ENCODE measurements around the gene TFPI2.
"Not testable (repeated sequence)": the region's sequence is repeated elsewhere in the genome, so short reads cannot be mapped to it uniquely, and the experiment has no call there.

The TFPI2 gene, protein sequence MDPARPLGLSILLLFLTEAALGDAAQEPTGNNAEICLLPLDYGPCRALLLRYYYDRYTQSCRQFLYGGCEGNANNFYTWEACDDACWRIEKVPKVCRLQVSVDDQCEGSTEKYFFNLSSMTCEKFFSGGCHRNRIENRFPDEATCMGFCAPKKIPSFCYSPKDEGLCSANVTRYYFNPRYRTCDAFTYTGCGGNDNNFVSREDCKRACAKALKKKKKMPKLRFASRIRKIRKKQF

DNA sequence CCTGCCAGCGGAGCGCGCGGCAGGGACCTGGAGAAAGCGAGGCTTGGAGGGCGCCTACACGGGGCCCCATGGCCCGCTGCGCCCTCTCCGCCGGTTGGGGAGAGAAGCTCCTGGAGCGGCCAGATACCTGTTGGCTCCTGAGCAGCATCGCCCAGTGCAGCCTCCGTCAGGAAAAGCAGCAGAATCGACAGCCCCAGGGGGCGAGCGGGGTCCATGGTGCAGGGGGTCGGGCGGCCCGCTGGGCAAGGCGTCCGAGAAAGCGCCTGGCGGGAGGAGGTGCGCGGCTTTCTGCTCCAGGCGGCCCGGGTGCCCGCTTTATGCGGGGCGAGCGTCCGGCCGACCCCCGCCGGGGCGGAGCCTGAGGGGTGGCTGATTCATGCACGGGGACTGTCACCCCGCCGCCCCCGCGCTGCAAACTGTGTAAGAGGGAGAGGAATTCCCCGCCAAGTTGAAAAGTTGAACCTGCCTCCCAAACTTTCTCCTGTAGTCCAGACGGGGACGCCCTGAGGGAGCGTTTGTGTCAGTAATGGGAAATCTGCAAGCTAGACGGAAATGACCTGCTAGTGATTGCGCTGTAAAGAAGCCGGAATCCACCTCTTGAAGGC lies at the start of gene TFPI2:
Gene TFPI2, minus strand, starts transcription at position 290 of the 605 bp plus-strand sequence. Its CDS starts 75 bp downstream, at position 215.
- in situ Hi-C loops (cut with MboI; ENCODE audit: low pct_unique_long_range_greater_than_20kb, low sequenced_read_pairs): no loop called here
- DNase-seq: no peak

DNA sequence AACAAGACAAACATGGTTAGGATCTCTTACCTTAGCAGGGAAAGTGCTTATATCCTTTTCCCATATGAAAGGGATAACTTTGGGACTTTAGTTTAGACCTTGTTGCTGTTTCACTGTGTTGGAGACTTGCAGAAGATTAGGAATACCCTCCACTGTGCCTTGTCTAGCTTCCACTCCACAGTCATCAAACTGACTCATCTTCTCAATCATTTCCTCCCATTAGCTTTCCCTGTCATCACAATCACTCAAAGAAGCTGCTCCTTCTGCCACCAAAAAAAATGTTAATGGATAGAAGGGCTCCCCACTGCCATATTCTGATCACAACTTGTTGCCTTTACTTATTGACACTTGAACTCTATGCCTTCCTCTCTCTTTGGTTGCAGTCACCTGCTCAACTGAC lies 47.7 kb upstream of the TFPI2 start:
- no peak for DNase-seq
- in situ Hi-C loops (cut with MboI; ENCODE audit: low pct_unique_long_range_greater_than_20kb, low sequenced_read_pairs): no loop called here

DNA sequence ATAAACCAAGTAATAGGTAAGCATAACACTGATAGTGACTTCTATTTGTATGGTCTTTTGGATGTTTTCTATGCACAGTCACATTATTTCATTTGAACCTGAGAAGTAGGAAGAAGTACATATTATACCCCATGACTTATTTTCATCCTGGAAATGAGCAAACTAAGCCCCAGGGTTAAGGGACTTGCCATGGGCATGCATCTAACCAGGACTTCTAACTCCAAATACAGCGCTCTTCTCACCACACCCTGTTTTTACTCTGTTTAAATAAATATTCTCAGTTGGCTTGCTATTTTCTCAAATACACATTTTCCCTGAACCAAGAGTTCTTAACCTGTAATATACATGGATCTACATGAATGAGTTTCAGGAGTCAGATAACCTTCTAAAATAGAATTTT lies 47.3 kb upstream of the TFPI2 start:
- in situ Hi-C loops (cut with MboI; ENCODE audit: low pct_unique_long_range_greater_than_20kb, low sequenced_read_pairs): no loop called here
- no peak for DNase-seq

DNA sequence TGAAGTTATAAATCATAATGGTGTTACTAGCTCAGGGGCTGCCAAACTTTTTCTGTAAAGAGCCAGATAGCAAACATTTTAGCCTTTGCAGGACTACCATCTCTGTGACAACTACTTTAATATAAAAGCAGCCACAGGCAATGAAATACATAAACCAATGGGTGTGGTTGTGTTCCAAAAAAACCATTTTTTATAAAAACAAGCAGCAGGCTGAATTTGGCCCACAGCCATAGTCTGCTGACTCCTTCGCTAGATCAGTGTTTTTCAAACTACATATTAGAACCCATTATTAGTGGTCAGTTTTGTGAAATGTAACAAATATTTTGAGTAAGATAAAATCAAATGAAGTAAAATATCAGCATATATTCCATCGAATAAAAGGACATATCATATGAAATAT lies 44.5 kb upstream of the TFPI2 start:
- no peak for DNase-seq
- in situ Hi-C loops (cut with MboI; ENCODE audit: low pct_unique_long_range_greater_than_20kb, low sequenced_read_pairs): no loop called here

DNA sequence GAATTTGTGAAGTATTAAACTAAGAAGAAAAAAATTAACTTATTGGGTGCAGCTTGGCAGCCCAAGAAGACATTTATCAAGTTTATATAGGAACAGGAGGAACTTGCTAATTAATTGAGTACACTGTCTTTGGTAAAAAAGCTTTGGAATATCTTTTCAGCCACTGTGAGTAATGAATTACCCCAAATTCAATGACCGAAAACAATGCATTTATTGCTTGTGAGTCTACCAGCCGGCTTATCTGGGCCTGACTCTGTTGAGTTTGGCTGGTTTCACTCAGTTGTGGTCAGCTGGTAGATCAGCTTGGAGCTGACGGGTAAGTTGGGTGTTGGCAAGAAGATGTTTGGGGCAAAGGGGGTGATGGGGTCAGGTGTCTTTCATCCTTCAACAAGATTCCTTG lies 42.6 kb upstream of the TFPI2 start:
- in situ Hi-C loops (cut with MboI; ENCODE audit: low pct_unique_long_range_greater_than_20kb, low sequenced_read_pairs): no loop called here

DNA sequence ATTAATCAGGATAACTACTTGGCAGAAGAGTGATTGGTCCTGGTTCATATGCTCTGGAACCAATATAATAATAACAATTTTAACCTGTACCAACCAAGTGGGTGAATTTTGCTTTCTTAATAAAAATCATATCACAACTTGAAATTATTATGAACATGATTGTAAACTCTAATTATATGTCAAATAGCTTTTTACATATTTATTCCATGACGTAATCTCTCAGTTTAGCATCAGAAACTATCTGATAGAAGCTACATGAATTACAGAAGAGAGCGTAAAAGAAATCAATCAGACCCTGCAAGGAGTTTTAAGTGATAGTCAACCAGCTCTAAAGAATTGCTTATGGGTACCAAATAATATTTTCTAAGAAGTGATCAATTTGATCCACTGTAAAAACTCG lies 41.1 kb upstream of the TFPI2 start:
- in situ Hi-C loops (cut with MboI; ENCODE audit: low pct_unique_long_range_greater_than_20kb, low sequenced_read_pairs): no loop called here
- no peak for DNase-seq

More for the DNA sequence above, 42.6 kb upstream of the TFPI2 start:
- DNase-seq: no peak

DNA sequence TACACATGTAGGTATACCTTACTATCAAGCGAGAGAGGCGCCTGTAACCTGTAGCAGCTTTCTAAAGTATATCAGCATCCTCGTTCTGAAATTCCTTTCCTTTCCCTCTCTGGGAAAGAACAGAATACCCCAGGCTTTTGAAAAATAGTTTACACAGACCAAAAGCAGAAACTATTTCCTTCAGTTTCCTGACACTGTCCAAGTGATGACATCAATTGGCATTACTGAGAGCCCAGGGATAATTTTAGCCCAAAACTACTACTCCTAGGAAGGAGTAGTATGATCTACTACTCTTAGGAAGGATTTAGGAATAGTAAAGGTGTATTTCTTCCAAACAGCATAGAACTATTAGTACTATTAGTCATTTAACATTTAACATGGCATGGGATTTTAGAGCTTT lies 37.0 kb upstream of the TFPI2 start:
- no peak for DNase-seq
- in situ Hi-C loops (cut with MboI; ENCODE audit: low pct_unique_long_range_greater_than_20kb, low sequenced_read_pairs): no loop called here

DNA sequence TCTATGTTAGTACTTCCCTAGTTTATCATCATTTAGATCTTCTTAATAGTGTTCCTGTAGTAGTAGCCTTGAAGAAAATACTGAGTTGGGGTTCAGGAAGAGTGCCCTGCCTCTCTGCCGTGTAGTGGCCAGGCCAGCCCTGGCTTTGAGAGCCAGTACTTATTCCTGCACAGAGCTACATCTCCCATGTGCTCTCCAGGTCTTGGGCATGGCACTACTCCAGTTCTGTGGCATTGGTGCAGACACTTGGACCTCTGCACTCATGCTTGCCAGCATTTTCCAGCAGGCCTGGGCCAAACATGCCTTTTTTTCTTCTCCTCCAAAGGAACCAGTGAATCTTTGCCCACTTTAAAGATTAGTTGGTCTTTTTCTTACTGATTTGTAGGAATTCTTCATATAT lies 36.2 kb upstream of the TFPI2 start:
- in situ Hi-C loops (cut with MboI; ENCODE audit: low pct_unique_long_range_greater_than_20kb, low sequenced_read_pairs): no loop called here
- no peak for DNase-seq

DNA sequence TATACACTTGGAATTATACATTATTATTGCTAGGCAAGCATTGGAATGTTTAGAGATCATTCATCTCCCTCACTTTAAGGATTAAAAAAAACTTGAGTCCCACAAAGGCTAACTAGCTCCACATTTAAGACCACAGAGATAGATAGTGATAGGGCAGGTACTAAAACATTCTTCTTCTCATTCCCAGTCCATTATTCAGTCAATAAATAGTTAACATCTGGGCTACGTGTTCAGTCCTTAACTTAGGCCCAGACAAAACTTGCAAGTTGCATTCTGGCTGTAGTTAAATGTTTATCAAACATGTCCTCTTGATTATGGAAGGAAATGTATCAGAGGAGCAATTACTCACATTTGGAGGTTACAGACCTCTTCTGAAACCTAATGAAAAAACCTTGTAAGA lies 33.4 kb upstream of the TFPI2 start:
- in situ Hi-C loops (cut with MboI; ENCODE audit: low pct_unique_long_range_greater_than_20kb, low sequenced_read_pairs): no loop called here
- no peak for DNase-seq

DNA sequence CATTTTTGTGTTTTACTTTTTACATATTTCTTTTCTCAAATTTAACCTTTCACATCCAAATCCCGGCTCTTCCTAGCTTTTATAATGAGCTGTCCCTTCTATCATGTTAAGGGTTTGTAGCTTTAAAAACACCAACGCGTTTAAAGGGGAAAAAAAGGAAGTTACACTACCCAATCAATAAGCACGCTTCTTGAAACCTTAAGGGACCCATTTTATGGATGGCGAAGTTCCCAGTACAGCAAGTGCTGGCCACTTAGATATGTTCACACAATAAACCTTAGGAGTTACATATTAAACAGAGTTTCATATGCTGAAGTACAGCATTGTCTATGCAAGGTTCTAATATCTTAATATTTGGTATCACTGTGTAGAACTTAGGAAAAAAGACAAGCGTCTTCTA lies 32.7 kb upstream of the TFPI2 start:
- no peak for DNase-seq
- in situ Hi-C loops (cut with MboI; ENCODE audit: low pct_unique_long_range_greater_than_20kb, low sequenced_read_pairs): no loop called here

DNA sequence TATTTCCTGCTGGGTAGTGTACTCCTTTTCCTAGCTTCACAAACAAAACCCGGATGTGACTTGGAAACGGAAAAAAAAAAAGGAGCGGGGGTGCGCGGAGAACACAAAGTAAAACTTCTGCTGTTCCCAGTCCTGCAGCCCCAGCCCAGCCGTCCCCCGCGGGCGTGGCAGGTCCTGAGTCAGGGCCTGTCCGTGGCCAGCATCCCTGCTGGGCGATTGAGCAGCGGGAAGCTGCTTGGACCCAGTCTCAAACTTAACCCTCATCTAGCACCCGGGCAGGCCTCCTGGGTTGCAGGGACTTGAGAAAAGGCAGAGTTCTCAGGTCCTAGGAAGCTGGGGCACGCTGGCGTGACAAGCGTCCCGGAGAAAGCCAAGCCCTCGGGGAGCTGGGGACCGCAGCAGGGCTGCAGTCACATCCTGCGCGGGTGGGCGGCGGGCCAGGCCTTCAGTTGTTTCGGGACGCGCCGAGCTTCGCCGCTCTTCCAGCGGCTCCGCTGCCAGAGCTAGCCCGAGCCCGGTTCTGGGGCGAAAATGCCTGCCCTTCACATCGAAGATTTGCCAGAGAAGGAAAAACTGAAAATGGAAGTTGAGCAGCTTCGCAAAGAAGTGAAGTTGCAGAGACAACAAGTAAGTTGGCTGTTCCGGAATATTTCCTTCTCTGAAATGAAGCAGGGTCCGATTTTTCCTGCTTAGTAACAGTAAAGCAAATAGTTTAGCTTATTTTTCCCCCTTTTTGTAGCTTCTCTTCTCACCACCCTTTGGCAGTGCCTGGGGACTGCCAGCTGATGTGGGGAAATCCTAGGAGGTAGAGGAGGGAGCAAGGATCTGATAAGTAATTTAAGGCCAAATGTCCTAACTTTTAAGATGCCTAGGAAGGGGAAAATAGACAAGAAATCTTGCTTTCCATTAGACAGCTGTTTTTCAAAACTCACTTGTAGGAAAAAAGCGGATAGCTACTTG lies 31.3 kb upstream of the TFPI2 start, which contains the start of gene GNG11:
Gene GNG11, plus strand, starts transcription at position 129 of the 960 bp plus-strand sequence. Its CDS starts 403 bp downstream, at position 532.
- DNase-seq: peak; percentile 68
- in situ Hi-C loops (cut with MboI; ENCODE audit: low pct_unique_long_range_greater_than_20kb, low sequenced_read_pairs): no loop called here

DNA sequence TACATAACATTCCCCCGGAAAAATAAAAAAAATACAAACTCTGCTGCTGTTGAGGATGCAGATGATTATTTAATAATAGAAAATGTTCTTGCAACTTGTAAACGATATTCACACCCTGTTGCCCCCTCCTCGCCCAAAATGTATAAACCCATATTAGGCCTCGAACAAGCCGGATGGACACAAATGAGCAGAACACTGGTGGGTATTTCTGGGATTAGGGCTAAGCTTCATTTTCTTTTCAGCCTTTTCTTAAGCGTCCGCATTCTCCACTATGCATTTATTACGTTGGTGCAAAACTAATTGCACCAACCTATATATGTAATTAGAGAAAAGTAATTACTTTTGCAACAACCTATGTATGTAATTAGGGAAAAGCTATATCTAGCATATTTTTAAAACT lies 30.6 kb upstream of the TFPI2 start:
- in situ Hi-C loops (cut with MboI; ENCODE audit: low pct_unique_long_range_greater_than_20kb, low sequenced_read_pairs): no loop called here
- DNase-seq: no peak

DNA sequence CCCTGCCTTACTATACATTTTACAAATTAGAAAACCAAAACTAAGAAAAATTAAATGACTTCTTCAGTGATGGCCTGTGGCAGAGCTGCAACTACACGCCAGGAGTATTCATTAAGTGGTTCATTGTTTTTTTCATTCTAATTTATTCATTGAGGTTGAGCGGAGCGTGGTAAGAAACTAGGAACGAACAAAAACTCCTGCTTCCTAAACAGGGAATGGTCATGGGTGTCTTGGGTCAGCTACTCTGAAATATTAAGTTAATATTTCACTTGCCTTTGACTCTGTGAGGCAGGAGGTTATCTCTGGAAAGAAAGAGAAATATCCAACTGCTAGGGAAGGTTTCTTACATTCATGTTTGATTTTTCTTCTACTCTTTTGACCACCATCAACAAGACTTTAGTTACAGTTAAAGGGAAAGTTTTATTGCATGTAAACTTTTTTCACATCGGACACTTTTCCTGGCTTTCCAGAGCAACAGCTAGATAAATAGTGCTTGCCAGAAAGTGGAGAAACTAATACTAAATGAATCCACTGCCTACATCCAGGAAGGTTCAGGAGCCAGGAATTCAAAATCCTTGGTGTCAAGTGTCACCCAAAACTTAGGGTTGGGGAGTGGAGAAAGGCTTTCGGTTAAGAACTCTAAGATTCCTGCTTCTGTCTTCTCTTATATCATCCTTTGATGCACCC lies 30.1 kb upstream of the TFPI2 start:
- DNase-seq: no peak
- in situ Hi-C loops (cut with MboI; ENCODE audit: low pct_unique_long_range_greater_than_20kb, low sequenced_read_pairs): no loop called here

DNA sequence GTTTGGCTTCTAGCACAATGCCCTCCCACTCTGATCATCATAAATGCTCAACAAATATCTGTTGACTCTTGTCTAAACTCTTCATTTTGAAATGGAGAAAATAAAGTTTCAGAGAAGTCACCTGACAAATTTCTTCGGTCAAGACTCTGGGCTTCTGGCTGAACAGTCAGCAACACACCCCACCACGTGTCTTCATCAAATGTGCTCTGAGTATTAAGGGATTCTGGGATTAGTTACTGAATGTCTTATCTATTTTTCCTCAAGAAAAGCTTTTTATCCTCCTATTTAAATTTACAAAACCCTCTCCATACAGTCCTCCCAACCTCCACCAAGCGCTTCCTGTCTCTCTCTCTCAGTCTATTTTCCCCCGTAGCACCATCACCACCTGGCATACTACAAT lies 25.8 kb upstream of the TFPI2 start:
- DNase-seq; in situ Hi-C loops (cut with MboI; ENCODE audit: low pct_unique_long_range_greater_than_20kb, low sequenced_read_pairs): not testable (repeated sequence)

DNA sequence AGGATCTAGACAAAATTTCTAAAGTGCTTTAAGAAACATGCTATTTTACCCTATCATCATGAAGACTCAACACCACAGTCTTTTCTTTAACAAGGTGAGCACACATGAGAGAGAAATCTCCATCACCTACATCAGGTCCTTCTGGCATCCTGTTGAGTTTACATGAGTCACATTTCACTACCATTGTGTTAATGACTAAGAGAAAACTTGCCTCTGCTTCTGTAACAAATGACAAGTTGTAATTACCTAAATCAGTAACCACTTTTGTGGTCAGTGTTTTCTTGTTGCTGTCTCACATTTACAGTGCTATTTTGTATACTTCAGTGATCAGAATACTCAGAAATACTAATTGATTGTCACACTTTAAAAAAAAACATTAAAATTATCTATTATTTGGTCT lies 25.3 kb upstream of the TFPI2 start:
- in situ Hi-C loops (cut with MboI; ENCODE audit: low pct_unique_long_range_greater_than_20kb, low sequenced_read_pairs); DNase-seq: not testable (repeated sequence)

DNA sequence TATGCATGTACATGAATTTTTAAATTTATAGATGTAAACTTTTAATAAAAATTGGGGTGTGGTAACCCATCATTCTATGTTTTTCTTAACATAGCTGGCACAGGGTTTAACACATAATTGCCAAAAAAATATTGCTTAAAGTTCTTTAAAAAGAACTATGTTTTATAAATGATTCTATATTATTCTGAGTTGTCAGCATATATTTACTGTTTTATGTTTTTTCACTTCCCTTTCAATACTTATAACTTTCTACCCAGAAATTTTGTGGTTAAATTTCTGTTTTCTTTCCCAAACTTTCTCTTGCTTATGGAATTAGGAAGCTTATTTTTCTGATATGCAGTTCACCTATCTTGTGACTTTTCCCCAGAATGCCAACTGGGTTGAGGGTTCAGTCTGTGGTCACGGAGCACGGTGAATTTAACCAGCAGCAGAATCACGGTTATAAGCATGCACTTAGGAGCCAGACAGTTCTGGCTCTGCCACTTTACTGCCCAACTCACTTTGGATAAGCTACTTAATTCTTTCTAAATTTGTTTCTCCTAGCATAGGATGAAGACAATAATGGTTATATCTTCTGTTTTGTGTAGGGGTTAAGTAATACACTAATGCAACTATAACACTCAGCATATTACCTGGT lies 24.8 kb upstream of the TFPI2 start:
- DNase-seq; in situ Hi-C loops (cut with MboI; ENCODE audit: low pct_unique_long_range_greater_than_20kb, low sequenced_read_pairs): not testable (repeated sequence)

DNA sequence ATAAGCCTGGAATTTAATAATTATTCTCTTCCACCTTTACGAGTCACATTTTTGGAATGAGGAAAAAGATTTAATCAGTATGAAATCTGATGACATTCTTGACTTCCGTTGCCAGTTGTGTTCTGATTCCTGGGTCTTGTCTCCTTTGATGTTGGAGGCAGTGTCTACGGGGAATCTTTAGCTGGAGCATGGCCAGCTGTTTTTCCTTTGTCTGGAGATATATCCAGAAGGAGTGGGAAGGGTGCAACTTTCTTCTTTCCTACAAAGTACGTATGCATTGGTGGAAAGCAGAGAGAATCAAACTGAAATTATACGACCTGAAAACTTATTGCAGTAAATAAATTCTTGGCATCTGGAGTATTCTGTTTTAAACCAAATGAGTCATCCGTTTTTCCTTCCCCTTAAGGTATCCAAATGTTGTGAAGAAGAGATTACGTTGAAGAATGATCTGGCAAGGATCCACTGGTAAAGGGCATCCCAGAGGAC lies 24.1 kb upstream of the TFPI2 start:
- no peak for DNase-seq

DNA sequence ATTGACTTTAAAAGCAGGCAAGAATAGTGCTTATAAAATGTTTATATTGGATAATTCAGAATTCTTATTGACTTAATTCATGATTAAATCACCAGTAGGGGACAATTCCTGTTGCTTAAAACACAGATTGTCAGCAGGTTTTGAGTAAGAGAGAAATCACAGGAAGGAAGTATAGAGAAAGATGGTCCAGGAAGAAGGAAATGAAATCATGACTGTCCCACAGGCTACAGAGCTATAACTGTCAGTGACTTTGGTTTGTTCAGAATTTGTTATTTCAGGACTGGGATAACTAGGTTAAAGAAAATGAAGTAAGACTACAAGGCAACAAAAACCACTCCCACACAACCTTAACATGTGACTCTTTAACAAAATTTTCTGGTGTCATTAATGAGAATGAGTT lies 22.6 kb upstream of the TFPI2 start:
- DNase-seq: no peak
- in situ Hi-C loops (cut with MboI; ENCODE audit: low pct_unique_long_range_greater_than_20kb, low sequenced_read_pairs): no loop called here

More for the DNA sequence above, 24.1 kb upstream of the TFPI2 start:
- in situ Hi-C loops (cut with MboI; ENCODE audit: low pct_unique_long_range_greater_than_20kb, low sequenced_read_pairs): no loop called here

DNA sequence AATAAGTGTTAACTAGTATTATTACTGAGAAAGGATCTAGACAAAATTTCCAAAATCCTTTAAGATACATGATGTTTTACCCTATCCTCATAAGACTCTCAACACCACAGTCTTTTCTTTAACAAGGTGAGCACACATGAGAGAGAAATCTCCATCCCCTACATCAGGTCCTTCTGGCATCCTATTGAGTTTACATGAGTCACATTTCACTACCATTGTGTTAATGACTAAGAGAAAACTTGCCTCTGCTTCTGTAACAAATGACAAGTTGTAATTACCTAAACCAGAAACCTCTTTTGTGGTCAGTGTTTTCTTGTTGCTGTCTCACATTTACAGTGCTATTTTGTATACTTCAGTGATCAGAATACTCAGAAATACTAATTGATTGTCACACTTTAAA lies 21.1 kb upstream of the TFPI2 start:
- in situ Hi-C loops (cut with MboI; ENCODE audit: low pct_unique_long_range_greater_than_20kb, low sequenced_read_pairs); DNase-seq: not testable (repeated sequence)
